Measurements from ENCODE around the gene TCL1B. TPM values are rescaled to one million over a fixed set of nuclear protein-coding genes. Genes with fewer than 3 reads are reported as not detected.

Gene TCL1B
- polyA plus RNA-seq, 3 donors: not detected

GRCh38 chr14:95690815-95691214, 4.6 kb downstream of the TCL1B start:
- DNase-seq: no peak
- H4K20me1 ChIP-seq (ENCODE audit: insufficient read depth, low read length): no peaks in the 10 kb centered on the region
- 94% methylated on average over 9 of the region's 10 CpGs for WGBS (ENCODE audit: insufficient coverage)
- no peak overlapping the region for H3K9ac ChIP-seq (ENCODE audit: insufficient read depth, low read length, poor library complexity, severe bottlenecking)
- no peaks in the 10 kb centered on the region for H3K79me2 ChIP-seq (ENCODE audit: insufficient read depth, low read length)
- no peaks in the 10 kb centered on the region for H3K4me1 Mint-ChIP-seq
- H3K4me2 ChIP-seq (replicated peaks; ENCODE audit: extremely low read depth, low read length, poor library complexity, severe bottlenecking): no peak overlapping the region
- H3K4me1 ChIP-seq (ENCODE audit: control insufficient read depth in 1 of 2, insufficient read depth in 2 of 2, low read length in 2 of 2): no peaks in the 10 kb centered on the region
- H3K4me3 ChIP-seq (replicated peaks in 1 of 3; ENCODE audit: low read depth in 2 of 3, low read length in 3 of 3): no peak overlapping the region
- H3K36me3 ChIP-seq (replicated peaks in 1 of 2; ENCODE audit: control insufficient read depth in 1 of 2, insufficient read depth in 2 of 2, low read length in 2 of 2): no peaks in the 10 kb centered on the region
- intact Hi-C loops (cut with micrococcal nuclease): no loop called here
- H2AFZ ChIP-seq (ENCODE audit: insufficient read depth, low read depth, low read length, poor library complexity, severe bottlenecking): no peak overlapping the region
- H3K27ac Mint-ChIP-seq: no peak overlapping the region
- no peaks in the 10 kb centered on the region for H3K9me3 ChIP-seq (replicated peaks in 1 of 2; ENCODE audit: control insufficient read depth in 1 of 2, insufficient read depth in 1 of 2, low read length in 2 of 2)
- H3K9me3 Mint-ChIP-seq: no peaks in the 10 kb centered on the region
- no peak overlapping the region for H3K27ac ChIP-seq (ENCODE audit: low read depth in 1 of 2, low read length in 2 of 2)
- no peak overlapping the region for H3K4me3 Mint-ChIP-seq
- H3K36me3 Mint-ChIP-seq: no peaks in the 10 kb centered on the region
- H3K27me3 ChIP-seq (ENCODE audit: control insufficient read depth in 2 of 2, insufficient read depth in 2 of 2, low read length in 2 of 2): no peaks in the 10 kb centered on the region
- TF ChIP-seq CTCF (IDR thresholded peaks at IDR 0.05): no peak
- peaks cover 9 to 11% (median 10%) of the 10 kb centered on the region in 3 donors for H3K27me3 Mint-ChIP-seq (ENCODE audit: low read depth in 3 of 3)

DNA sequence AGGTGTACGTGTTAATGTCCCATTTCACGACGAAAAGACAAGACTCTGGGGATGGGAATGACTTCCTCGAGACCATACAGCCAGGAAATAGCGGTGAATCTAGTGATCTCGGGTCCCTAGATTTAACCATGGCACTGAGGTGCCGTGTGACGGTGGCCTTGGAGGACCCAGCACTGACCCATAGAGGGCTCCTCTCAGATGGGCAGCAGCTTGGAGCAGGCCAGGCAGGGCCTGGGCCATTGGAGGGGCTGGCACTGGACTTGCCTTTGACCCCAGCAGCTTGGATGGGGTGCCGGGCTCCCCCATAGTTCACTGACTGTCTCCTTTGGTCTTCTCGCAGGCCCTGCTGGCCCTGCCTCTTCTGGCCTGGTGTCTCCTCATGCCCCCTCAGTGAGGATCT, 5.4 kb downstream of the TCL1B start:
- H3K4me1 ChIP-seq (ENCODE audit: control insufficient read depth in 1 of 2, insufficient read depth in 2 of 2, low read length in 2 of 2): no peaks in the 10 kb centered on the region
- H3K9me3 Mint-ChIP-seq: no peaks in the 10 kb centered on the region
- no peaks in the 10 kb centered on the region for H3K36me3 Mint-ChIP-seq
- H4K20me1 ChIP-seq (ENCODE audit: insufficient read depth, low read length): no peaks in the 10 kb centered on the region
- no peaks in the 10 kb centered on the region for H3K79me2 ChIP-seq (ENCODE audit: insufficient read depth, low read length)
- no peak for TF ChIP-seq CTCF (IDR thresholded peaks at IDR 0.05)
- no peak overlapping the region for H3K27ac ChIP-seq (ENCODE audit: low read depth in 1 of 2, low read length in 2 of 2)
- no peak overlapping the region for H3K27ac Mint-ChIP-seq
- peaks cover 9 to 15% (median 12%) of the 10 kb centered on the region in 3 donors for H3K27me3 Mint-ChIP-seq (ENCODE audit: low read depth in 3 of 3)
- no peaks in the 10 kb centered on the region for H3K9me3 ChIP-seq (replicated peaks in 1 of 2; ENCODE audit: control insufficient read depth in 1 of 2, insufficient read depth in 1 of 2, low read length in 2 of 2)
- 90% methylated on average over 10 of the region's 10 CpGs for WGBS (ENCODE audit: insufficient coverage)
- no peak overlapping the region for H3K4me2 ChIP-seq (replicated peaks; ENCODE audit: extremely low read depth, low read length, poor library complexity, severe bottlenecking)
- no peak overlapping the region for H3K9ac ChIP-seq (ENCODE audit: insufficient read depth, low read length, poor library complexity, severe bottlenecking)
- no peak overlapping the region for H3K4me3 ChIP-seq (replicated peaks in 1 of 3; ENCODE audit: low read depth in 2 of 3, low read length in 3 of 3)
- H3K27me3 ChIP-seq (ENCODE audit: control insufficient read depth in 2 of 2, insufficient read depth in 2 of 2, low read length in 2 of 2): no peaks in the 10 kb centered on the region
- no peak overlapping the region for H3K4me3 Mint-ChIP-seq
- DNase-seq: no peak
- H3K36me3 ChIP-seq (replicated peaks in 1 of 2; ENCODE audit: control insufficient read depth in 1 of 2, insufficient read depth in 2 of 2, low read length in 2 of 2): no peaks in the 10 kb centered on the region
- H3K4me1 Mint-ChIP-seq: no peaks in the 10 kb centered on the region
- no peak overlapping the region for H2AFZ ChIP-seq (ENCODE audit: insufficient read depth, low read depth, low read length, poor library complexity, severe bottlenecking)
- intact Hi-C loops (cut with micrococcal nuclease): no loop called here

All from CD14-positive monocyte (primary cell).